Uterus (tissue), 4 donors: ENCODE results near the gene WNT9A. TPM values are rescaled to one million over a fixed set of nuclear protein-coding genes. Genes with fewer than 3 reads are reported as not detected.
A peak's percentile ranks its signal among the peaks of the same experiment; 100 is the strongest.

Experiments used
- DNase-seq, 2 donors: peaks; one replicate each; pipeline ENCODE4 v3.0.0-alpha.2; 2019 to 2020
- H3K27ac ChIP-seq, 2 donors: fragments of 200-600 bp; sonication (generic); 1 replicate in 1 of 2; 2 replicates in 1 of 2; pipeline ENCODE4 v1.5.1; 2016 to 2018
- H3K27me3 ChIP-seq, 2 donors: fragments of 200-600 bp; sonication (generic); one replicate each; pipeline ENCODE4 v1.5.1; 2018 to 2019; ENCODE audit warnings: control low read depth in 1 of 2
- H3K36me3 ChIP-seq, 2 donors: fragments of 200-600 bp; sonication (generic); one replicate each; pipeline ENCODE4 v1.5.1; 2019; ENCODE audit warnings: control low read depth in 1 of 2
- H3K4me1 ChIP-seq, 2 donors: fragments of 200-600 bp; sonication (generic); one replicate each; pipeline ENCODE4 v1.5.1; 2018 to 2019; ENCODE audit warnings: control low read depth in 1 of 2
- H3K4me3 ChIP-seq, 2 donors: fragments of 200-600 bp; sonication (generic); 1 replicate in 1 of 2; 2 replicates in 1 of 2; pipeline ENCODE4 v1.5.1; 2018 to 2019; ENCODE audit warnings: mild to moderate bottlenecking in 1 of 2
- H3K9me3 ChIP-seq, 2 donors: fragments of 200-600 bp; sonication (generic); one replicate each; pipeline ENCODE4 v1.5.1; 2019; ENCODE audit warnings: control low read depth in 1 of 2
- POLR2A ChIP-seq, 2 donors: fragments of 450-650 bp; IDR thresholded peaks; one replicate each; pipeline ENCODE4 v1.6.1; 2016; ENCODE audit warnings: antibody characterized with exemption in 2 of 2, mild to moderate bottlenecking in 1 of 2, moderate library complexity in 1 of 2
- intact Hi-C: fragments of 100-400 bp; cut with DNase I; formaldehyde crosslinking; loops from one replicate; pipeline ENCODE4 v1.15.1; 2023; ENCODE audit warnings: low total_unique reads
- total RNA-seq, 4 donors: library from RNA; depleted of rRNA in 3 of 4; stranded (reverse); fragments of >200 nt in 3 of 4; gene quantifications; one replicate each; pipeline versions ENCODE4 v1.1.0 to v1.2.4, GENCODE V29; 2014 to 2023
- TF ChIP-seq, protein P1 (sequence below), 4 experiments: fragments of 200-600 bp in 2 of 4; fragments of 450-650 bp in 2 of 4; sonication (generic) in 2 of 4; IDR thresholded peaks; one replicate each; pipeline ENCODE4 v1.5.1; 2016 to 2019; ENCODE audit warnings: antibody characterized with exemption in 4 of 4, mild to moderate bottlenecking in 2 of 4, moderate library complexity in 1 of 4
- donor health status: DM: yes; HTN: yes; CAD: no.

WNT9A gene
- total RNA-seq, 4 donors from 2014 or later = 2.4 to 6.8 (median 4.4) TPM; not detected in 1

DNA sequence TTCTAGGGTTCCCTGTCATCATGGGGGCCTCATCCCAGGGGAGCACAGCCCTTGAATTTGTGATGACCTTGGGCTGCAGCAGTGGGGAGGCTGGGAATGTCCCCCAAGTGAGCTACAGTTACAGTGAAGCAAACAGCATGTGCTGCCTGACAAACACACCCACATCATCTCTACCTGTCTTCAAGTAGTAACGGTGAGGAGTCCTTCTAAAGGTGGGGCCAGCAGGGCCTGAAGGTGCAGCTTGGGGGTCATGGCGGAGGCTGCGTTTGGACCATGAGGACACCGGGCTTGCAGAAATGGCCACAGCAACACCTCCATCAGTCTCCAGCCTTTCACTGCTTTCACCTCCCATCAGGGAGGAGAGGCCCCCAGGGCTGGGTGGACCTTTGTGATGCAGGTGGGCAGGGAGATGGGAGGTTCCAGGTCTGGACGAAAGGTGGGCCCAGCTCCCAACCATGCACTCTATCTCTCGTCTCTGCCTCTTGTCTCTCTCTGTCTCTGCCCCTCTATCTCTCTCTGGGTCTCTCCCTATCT is 55.7 kb downstream of the WNT9A start:
- Histone ChIP-seq H3K36me3 (no peaks in the 10 kb centered on the region), H3K27ac (no peak overlapping the region), H3K27me3 (no peaks in the 10 kb centered on the region), H3K4me3 (no peak overlapping the region), H3K9me3 (no peaks in the 10 kb centered on the region), H3K4me1 (no peaks in the 10 kb centered on the region)
- DNase-seq = no peak
- intact Hi-C loops = no loop called here
- no peak for TF ChIP-seq POLR2A (IDR thresholded peaks at IDR 0.05)
- TF ChIP-seq, protein P1, sequence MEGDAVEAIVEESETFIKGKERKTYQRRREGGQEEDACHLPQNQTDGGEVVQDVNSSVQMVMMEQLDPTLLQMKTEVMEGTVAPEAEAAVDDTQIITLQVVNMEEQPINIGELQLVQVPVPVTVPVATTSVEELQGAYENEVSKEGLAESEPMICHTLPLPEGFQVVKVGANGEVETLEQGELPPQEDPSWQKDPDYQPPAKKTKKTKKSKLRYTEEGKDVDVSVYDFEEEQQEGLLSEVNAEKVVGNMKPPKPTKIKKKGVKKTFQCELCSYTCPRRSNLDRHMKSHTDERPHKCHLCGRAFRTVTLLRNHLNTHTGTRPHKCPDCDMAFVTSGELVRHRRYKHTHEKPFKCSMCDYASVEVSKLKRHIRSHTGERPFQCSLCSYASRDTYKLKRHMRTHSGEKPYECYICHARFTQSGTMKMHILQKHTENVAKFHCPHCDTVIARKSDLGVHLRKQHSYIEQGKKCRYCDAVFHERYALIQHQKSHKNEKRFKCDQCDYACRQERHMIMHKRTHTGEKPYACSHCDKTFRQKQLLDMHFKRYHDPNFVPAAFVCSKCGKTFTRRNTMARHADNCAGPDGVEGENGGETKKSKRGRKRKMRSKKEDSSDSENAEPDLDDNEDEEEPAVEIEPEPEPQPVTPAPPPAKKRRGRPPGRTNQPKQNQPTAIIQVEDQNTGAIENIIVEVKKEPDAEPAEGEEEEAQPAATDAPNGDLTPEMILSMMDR (IDR thresholded peaks at IDR 0.05) = no peak

DNA sequence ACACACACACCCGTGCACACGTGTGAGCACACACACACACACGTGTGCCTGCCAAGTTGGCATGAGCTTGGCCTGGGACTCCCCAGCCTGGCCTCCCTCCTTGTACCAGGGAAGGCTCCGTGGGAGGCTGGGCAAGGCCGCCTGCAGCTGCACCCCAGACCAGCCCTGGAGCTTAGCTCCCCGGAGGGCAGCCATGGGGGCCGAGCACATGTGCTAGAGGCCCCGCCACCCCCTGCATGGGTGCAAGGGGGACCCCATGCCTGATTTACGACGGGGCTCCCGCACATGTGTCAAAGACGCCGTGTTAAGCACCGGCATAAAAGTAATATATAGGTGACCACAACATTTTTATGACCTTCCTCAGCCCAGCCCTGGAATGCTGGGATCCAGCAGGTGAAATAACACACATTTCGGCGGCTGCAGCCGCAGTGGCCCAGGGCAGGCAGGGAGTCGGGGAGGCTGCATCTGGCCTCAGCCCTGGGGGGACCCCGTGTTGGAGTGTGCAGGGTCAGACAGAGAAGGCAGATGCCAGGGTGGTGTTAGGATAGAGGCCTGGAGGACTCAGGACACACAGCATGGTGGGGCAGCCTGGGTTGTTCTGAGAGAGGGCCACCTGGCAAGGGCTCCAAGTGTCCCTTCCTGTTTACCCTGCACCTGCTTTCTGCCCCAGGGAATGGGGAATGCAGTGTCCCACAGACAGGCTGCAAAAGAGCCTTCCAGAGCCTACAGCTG is 56.3 kb downstream of the WNT9A start:
- Histone ChIP-seq H3K36me3 (no peaks in the 10 kb centered on the region), H3K27ac (no peak overlapping the region), H3K4me3 (no peak overlapping the region), H3K27me3 (no peaks in the 10 kb centered on the region), H3K9me3 (no peaks in the 10 kb centered on the region), H3K4me1 (peaks cover under 1 to 5% of the 10 kb centered on the region in 2 donors)
- peak; percentile 11 for DNase-seq
- intact Hi-C loops = no loop called here
- TF ChIP-seq, protein P1 (IDR thresholded peaks at IDR 0.05) = no peak
- TF ChIP-seq POLR2A (IDR thresholded peaks at IDR 0.05) = no peak

DNA sequence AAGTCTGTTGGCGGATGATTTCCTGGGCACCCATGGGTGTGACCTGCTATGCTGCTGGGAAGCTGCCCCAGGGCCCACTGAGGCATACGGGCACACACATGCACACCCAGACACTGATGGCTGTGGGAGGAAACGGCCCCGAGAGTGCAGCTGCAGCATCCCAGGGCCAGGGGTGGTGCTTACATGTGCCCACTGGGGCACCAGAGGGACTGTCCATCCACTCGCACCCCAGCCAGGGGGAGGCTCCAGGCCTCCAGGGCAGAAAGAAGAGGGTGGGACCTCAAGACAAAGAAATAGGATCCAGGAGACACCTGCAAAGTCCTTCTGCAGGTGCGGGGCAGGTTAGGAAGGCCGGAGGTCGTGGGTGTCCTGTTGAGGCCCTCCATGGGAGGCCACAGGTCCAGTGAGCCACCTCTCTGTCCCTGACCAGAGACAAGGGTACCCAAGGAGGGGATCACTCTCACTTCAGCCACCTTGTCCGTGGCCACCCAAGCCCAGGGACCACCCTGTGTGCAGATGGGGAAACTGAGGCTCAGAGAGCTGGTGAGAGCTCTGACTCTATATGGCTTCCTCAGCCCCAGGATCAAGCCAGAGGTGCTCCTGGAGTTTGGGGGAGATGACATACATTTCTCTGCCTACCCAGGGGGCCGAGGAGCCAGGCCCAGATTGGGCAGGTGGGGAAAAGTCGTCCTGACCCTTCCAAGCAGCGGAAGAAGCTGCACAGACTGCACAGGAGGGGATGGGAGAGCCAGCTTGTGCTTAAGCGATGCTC is 57.1 kb downstream of the WNT9A start:
- peaks cover 8 to 13% of the 10 kb centered on the region in 2 donors for H3K4me1 ChIP-seq
- H3K4me3 ChIP-seq = no peak overlapping the region
- no peak overlapping the region for H3K27ac ChIP-seq
- H3K9me3 ChIP-seq = no peaks in the 10 kb centered on the region
- H3K36me3 ChIP-seq = no peaks in the 10 kb centered on the region
- TF ChIP-seq, protein P1 (IDR thresholded peaks at IDR 0.05) = no peak
- TF ChIP-seq POLR2A (IDR thresholded peaks at IDR 0.05) = no peak
- H3K27me3 ChIP-seq = no peaks in the 10 kb centered on the region
- DNase-seq = peak in 1 of 2 donors; percentile 12
- intact Hi-C loops = no loop called here

DNA sequence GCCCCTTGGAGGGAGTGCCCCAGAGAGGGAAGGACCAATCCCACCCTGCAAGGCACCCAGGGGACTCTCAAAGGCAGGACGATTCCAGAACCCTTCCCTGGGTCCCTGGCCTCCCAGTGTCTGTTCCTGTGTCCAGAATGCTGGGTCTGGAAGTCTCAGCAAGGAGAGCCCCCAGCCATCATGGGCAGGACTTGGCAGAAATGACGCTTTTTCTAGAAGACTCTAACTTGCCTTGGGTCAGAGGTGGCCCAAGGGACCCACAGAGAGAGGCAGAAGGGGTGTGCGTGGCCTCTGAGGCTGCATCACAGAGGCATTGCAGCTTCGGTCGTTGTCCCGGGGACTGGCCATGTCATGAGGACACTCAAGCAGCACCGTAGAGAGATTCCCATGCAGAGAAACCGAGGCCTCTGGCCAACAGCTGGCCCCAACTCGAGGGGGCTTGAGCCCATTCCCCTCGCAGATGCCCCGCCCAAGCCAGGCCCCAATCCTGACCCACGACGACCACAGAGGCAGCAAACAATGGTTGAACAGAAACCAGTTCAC is 57.8 kb downstream of the WNT9A start:
- Histone ChIP-seq H3K9me3 (no peaks in the 10 kb centered on the region), H3K4me3 (no peak overlapping the region), H3K27me3 (no peaks in the 10 kb centered on the region), H3K4me1 (peaks cover 14 to 19% of the 10 kb centered on the region in 2 donors), H3K36me3 (no peaks in the 10 kb centered on the region), H3K27ac (no peak overlapping the region)
- DNase-seq = peak in 1 of 2 donors; percentile 8
- intact Hi-C loops = no loop called here
- TF ChIP-seq, protein P1 (IDR thresholded peaks at IDR 0.05) = no peak
- TF ChIP-seq POLR2A (IDR thresholded peaks at IDR 0.05) = no peak
